HG02623 (cell line): ENCODE data around the gene UPP2.

Source experiments
- ATAC-seq: cut with Tn5 transposase; IDR thresholded peaks from one replicate; pipeline ENCODE4 v1.9.1; 2021; ENCODE audit warnings: moderate library complexity; ENCODE audit not compliant: unreplicated experiment

UPP2 gene

GRCh38 chr2:158101384-158101926, at the start of gene UPP2:
UPP2 (plus strand) TSS chr2:158101876; CDS start chr2:158102064, 188 bp downstream.
- peak; percentile 53 for ATAC-seq

- no peak for ATAC-seq
Observed at GRCh38 chr2:158052761-158053160, 48.9 kb upstream of the UPP2 start.

GRCh38 chr2:158056875-158057274, 44.8 kb upstream of the UPP2 start:
- no peak for ATAC-seq

- ATAC-seq: no peak
Observed at GRCh38 chr2:158060160-158060834, 41.4 kb upstream of the UPP2 start.

- no peak for ATAC-seq
Observed at GRCh38 chr2:158060835-158061435, 40.7 kb upstream of the UPP2 start.

- no peak for ATAC-seq
Observed at GRCh38 chr2:158061763-158062162, 39.9 kb upstream of the UPP2 start.

- ATAC-seq: no peak
Observed at GRCh38 chr2:158066046-158066713, 35.5 kb upstream of the UPP2 start.

- no peak for ATAC-seq
Observed at GRCh38 chr2:158071018-158071417, 30.7 kb upstream of the UPP2 start.

GRCh38 chr2:158072361-158072760, 29.3 kb upstream of the UPP2 start:
- ATAC-seq: no peak

GRCh38 chr2:158079672-158080071, 22.0 kb upstream of the UPP2 start:
- no peak for ATAC-seq

- ATAC-seq: no peak
Observed at GRCh38 chr2:158088093-158088492, 13.6 kb upstream of the UPP2 start.

GRCh38 chr2:158089322-158089721, 12.4 kb upstream of the UPP2 start:
- ATAC-seq: no peak

GRCh38 chr2:158091647-158092046, 10.0 kb upstream of the UPP2 start:
- ATAC-seq: no peak

- no peak for ATAC-seq
Observed at GRCh38 chr2:158094487-158095092, 7.1 kb upstream of the UPP2 start.

- no peak for ATAC-seq
Observed at GRCh38 chr2:158095269-158095668, 6.4 kb upstream of the UPP2 start.

- no peak for ATAC-seq
Observed at GRCh38 chr2:158095912-158096311, 5.8 kb upstream of the UPP2 start.

GRCh38 chr2:158097481-158097880, 4.2 kb upstream of the UPP2 start:
- no peak for ATAC-seq

GRCh38 chr2:158098178-158098577, 3.5 kb upstream of the UPP2 start:
- ATAC-seq: no peak

GRCh38 chr2:158099716-158100115, 2.0 kb upstream of the UPP2 start:
- ATAC-seq: no peak

GRCh38 chr2:158100411-158100810, 1.3 kb upstream of the UPP2 start:
- no peak for ATAC-seq

GRCh38 chr2:158102446-158102845, 770 bp downstream of the UPP2 start:
- ATAC-seq: no peak
